HEK293T (cell line): ENCODE results near the gene PGAM2.

Experiments used
- ELF4 ChIP-seq: fragments of 450-650 bp; IDR thresholded peaks from 2 replicates; pipeline ENCODE4 v1.6.1; 2017; ENCODE audit warnings: antibody characterized with exemption
- HDGF ChIP-seq: fragments of 450-650 bp; IDR thresholded peaks from 2 replicates; pipeline ENCODE4 v1.6.1; 2017; ENCODE audit warnings: antibody characterized with exemption, borderline replicate concordance
- NFRKB ChIP-seq: fragments of 450-650 bp; IDR thresholded peaks from 2 replicates; pipeline ENCODE4 v1.6.1; 2016; ENCODE audit warnings: mild to moderate bottlenecking, moderate library complexity

DNA sequence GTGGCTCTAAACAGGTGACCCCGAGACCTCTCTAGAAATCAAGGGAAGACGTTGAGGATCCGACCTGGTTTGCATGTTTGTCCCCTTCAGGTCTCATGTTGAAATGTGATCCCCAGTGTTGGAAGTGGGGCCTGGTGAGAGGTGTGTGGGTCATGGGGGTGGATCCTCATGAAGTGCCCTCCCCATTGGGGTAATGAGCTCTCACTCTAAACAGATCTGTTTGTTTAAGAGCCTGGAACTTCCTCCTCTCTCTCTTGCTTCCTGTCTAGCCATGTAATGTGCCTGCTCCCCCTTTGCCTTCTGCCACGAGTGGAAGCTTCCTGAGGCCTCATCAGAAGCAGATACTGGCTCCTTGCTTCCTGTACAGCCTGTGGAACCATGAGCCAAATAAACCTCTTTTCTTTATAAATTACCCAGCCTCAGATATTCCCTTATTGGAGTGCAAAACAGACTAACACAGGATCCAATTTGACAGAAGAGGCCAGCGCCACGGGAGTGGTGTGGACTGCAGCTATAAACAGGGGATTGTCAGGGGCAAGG, 27.8 kb upstream of the PGAM2 start:
- no peak for TF ChIP-seq HDGF
- TF ChIP-seq ELF4: no peak
- no peak for TF ChIP-seq NFRKB
